Panc1 (cell line): ENCODE results near the gene ATP6V0A4.

ENCODE experiments used
- CTCF ChIP-seq: fragments of 450-650 bp; IDR thresholded peaks from 2 replicates; pipeline ENCODE4 v1.5.1; 2017; ENCODE audit warnings: mild to moderate bottlenecking
- REST ChIP-seq, 2 experiments: IDR thresholded peaks; 2 replicates each; pipeline ENCODE4 v1.6.1; 2011 to 2012; ENCODE audit warnings: low read depth in 2 of 2, control low read depth in 1 of 2, low read length in 1 of 2, mild to moderate bottlenecking in 1 of 2, moderate library complexity in 1 of 2; ENCODE audit not compliant: insufficient read depth in 1 of 2

GRCh38 chr7:138753150-138753518 lies 44.9 kb downstream of the ATP6V0A4 start:
- TF ChIP-seq CTCF (no peak), REST (IDR thresholded peaks at IDR 0.05; ENCODE audit: insufficient read depth in 1 of 2, low read depth in 2 of 2, low read length in 1 of 2) (no peak)
